RWPE1 (cell line): ENCODE data around the gene AGBL1.

Experiments
- CTCF ChIA-PET: fragments of 350-600 bp; sonication (Branson Sonifier 250); formaldehyde crosslinking; extraction: SDS; loops from one replicate; lab custom pipeline; 2021; lab: Yijun Ruan, JAX
- POLR2A ChIA-PET: fragments of 400-600 bp; formaldehyde crosslinking; extraction: SDS; loops from one replicate; lab custom pipeline; 2020; ENCODE audit warnings: antibody characterized with exemption; ENCODE audit not compliant: low non-redundant PET; lab: Yijun Ruan, JAX
- DNase-seq: peaks from one replicate; pipeline ENCODE4 v3.0.0; 2012; ENCODE audit warnings: low spot score
- H3K27ac ChIP-seq: fragments of 450-650 bp; 2 replicates; pipeline ENCODE4 v1.5.1; 2017
- TF ChIP-seq, protein P1 (sequence below): fragments of 450-650 bp; conservative IDR thresholded peaks from 2 replicates; pipeline ENCODE4 v1.5.1; 2017; ENCODE audit warnings: low read depth, mild to moderate bottlenecking

Gene AGBL1

DNA sequence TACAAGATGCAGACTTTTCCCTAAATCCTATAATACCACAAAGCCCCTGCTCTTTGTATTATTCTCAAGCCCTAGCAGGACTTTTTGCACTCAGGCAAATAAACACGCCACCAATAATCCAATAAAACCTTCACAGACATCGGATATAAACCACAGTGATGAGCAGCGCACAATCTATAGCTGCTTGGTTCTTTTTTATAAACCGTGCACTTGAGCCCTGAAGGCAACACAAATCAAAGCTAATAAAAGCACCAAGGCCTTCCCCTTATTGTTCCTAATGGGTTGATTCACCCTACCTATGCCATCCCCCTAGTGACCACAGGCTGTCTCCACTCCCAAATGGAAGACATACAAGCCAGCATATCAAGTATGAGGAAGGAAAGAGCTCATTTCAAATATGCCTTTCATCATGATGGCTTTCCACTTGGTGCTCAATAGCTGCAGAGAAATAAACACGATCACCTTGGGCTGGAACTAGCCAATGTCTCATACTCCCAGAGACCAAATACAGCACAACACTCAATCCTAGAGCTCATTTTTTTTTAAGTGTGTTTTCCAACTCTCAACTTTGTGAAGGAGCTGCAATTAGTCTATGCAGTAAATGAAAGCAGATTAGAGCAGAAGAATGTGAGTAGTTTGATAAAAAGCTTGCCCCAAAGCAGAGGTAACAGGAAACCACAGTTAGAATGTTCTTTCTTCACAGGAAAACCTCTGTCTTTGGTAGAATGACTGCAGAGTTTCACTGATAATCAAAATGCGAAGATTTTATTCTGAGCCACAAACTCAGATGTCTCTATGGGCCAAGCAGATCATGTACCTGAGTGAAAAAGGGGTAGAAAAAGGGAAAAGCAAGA is 573.9 kb downstream of the AGBL1 start:
- POLR2A ChIA-PET: no interaction called here
- H3K27ac ChIP-seq: no peak overlapping the region
- DNase-seq: no peak
- CTCF ChIA-PET: interaction anchor here (0.6 to 0.7 kb wide), 2 partner anchors 312 to 1239 kb away, joined by 3 read pairs; no protein-coding TSS in a partner anchor
- TF ChIP-seq, protein P1, sequence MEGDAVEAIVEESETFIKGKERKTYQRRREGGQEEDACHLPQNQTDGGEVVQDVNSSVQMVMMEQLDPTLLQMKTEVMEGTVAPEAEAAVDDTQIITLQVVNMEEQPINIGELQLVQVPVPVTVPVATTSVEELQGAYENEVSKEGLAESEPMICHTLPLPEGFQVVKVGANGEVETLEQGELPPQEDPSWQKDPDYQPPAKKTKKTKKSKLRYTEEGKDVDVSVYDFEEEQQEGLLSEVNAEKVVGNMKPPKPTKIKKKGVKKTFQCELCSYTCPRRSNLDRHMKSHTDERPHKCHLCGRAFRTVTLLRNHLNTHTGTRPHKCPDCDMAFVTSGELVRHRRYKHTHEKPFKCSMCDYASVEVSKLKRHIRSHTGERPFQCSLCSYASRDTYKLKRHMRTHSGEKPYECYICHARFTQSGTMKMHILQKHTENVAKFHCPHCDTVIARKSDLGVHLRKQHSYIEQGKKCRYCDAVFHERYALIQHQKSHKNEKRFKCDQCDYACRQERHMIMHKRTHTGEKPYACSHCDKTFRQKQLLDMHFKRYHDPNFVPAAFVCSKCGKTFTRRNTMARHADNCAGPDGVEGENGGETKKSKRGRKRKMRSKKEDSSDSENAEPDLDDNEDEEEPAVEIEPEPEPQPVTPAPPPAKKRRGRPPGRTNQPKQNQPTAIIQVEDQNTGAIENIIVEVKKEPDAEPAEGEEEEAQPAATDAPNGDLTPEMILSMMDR: no peak

DNA sequence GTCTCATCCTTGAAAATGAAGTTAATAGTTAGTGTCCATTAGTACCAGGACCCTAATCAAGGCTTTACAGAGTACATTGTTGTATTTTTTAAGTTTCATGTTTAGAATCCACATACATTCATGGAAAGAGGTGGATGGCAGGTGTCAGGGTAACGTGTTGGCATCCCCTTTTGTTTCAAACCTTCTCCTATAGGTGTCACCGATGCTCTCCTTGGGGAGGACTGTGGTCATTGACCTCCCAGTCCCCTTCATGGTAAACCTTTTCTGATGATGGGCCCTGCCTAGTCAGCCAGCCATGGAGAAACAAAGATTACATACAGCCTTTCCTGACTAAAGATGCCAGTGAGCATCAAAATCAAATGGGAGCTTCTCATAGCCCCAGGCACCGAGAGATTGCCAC is 574.8 kb downstream of the AGBL1 start:
- DNase-seq: no peak
- TF ChIP-seq, protein P1: no peak
- no peak overlapping the region for H3K27ac ChIP-seq
- POLR2A ChIA-PET: no interaction called here
- CTCF ChIA-PET: no interaction called here

DNA sequence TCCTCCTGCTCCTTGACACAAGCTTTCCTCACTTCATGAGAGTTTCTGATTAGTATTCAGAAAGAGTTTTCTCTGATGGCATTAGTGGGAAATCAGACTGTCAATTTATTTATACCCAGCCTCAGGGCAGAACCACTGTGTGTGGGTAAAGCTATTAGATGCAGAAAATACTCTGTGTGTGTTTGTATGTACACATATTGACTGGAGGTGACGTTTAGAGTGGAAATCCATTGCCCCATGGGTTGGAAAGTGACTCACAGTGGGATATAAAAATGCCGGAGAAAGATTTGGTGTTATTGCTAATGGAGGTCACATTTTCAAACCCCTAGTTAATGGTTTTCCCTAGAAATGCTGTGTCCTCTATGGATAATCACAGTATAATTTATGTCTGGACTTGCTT is 577.6 kb downstream of the AGBL1 start:
- no peak overlapping the region for H3K27ac ChIP-seq
- ChIA-PET POLR2A (no interaction called here), CTCF (no interaction called here)
- TF ChIP-seq, protein P1: no peak
- DNase-seq: no peak

- ChIA-PET CTCF (no interaction called here), POLR2A (no interaction called here)
- TF ChIP-seq, protein P1: no peak
- no peak for DNase-seq
- no peak overlapping the region for H3K27ac ChIP-seq
Measured at GRCh38 chr15:86659724-86660411, 580.2 kb downstream of the AGBL1 start.

DNA sequence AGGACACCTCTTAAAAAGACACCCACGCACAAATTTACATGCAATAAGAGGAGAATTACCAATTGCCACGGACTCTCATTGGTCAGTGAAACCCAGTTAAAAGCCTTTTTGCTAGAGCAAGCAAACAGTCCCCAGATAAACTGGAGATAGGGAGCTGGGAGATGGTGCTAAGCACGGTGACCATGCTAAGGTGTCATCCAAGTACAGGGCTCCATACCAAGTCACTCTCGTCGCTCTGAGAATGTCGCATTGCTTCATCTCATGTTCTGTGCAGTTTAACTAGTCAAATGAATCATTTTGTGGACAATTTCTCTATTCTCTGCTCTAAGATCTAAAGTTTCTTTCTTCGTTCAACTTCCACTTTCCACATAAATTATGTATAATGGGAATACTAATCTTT is 581.9 kb downstream of the AGBL1 start:
- no peak for DNase-seq
- POLR2A ChIA-PET: no interaction called here
- CTCF ChIA-PET: no interaction called here
- TF ChIP-seq, protein P1: no peak
- no peak overlapping the region for H3K27ac ChIP-seq

GRCh38 chr15:86663304-86663703 is 583.6 kb downstream of the AGBL1 start:
- ChIA-PET CTCF (no interaction called here), POLR2A (no interaction called here)
- H3K27ac ChIP-seq: no peak overlapping the region
- TF ChIP-seq, protein P1: no peak
- DNase-seq: no peak
